Cardiac muscle cell (in vitro differentiated cells and primary cell): Measurements from ENCODE around the gene MICU1. TPM values are rescaled to one million over a fixed set of nuclear protein-coding genes. Genes with fewer than 3 reads are reported as not detected.

Experiments used
- DNase-seq, 2 donors: peaks; one replicate each; pipeline versions ENCODE4 v3.0.0 to v3.0.0-alpha.2; 2010 to 2017; ENCODE audit warnings: low read depth in 1 of 2, low spot score in 1 of 2
- H3K27ac ChIP-seq: fragments of 200-600 bp; sonication (generic); 2 replicates; pipeline ENCODE4 v1.5.1; 2016
- H3K27me3 ChIP-seq: fragments of 200-600 bp; sonication (generic); 2 replicates; pipeline ENCODE4 v1.6.0; 2016; ENCODE audit warnings: control low read depth
- H3K36me3 ChIP-seq: fragments of 200-600 bp; sonication (generic); 2 replicates; pipeline ENCODE4 v1.5.1; 2016; ENCODE audit warnings: control low read depth
- H3K4me1 ChIP-seq: fragments of 200-600 bp; sonication (generic); 2 replicates; pipeline ENCODE4 v1.8.1; 2017; ENCODE audit warnings: low read depth, mild to moderate bottlenecking, mixed run types
- H3K4me3 ChIP-seq: fragments of 200-600 bp; sonication (generic); 2 replicates; pipeline ENCODE4 v1.5.1; 2016; ENCODE audit warnings: mild to moderate bottlenecking
- H3K9me3 ChIP-seq: fragments of 200-600 bp; sonication (generic); 2 replicates; pipeline ENCODE4 v1.5.1; 2017; ENCODE audit warnings: low read depth, mild to moderate bottlenecking, control low read depth
- polyA plus RNA-seq: library from polyadenylated mRNA; unstranded; fragments of >200 nt; fragmentation: Nextera tagmentation; extraction: Ambion mirVana; gene quantifications from 2 replicates; pipeline ENCODE4 v1.2.1, GENCODE V29; 2016
- total RNA-seq: library from RNA; depleted of rRNA; stranded (reverse); fragments of >200 nt; gene quantifications from 2 replicates; pipeline ENCODE4 v1.2.3, GENCODE V29; 2016
- TF ChIP-seq, protein P1 (sequence below): IDR thresholded peaks from 2 replicates; pipeline ENCODE4 v1.5.1; 2012; ENCODE audit warnings: low read depth, mild to moderate bottlenecking, low read length

The MICU1 gene
- total and polyA plus RNA-seq, 2 experiments from 2014 or later = 48.3 to 53.2 TPM

DNA sequence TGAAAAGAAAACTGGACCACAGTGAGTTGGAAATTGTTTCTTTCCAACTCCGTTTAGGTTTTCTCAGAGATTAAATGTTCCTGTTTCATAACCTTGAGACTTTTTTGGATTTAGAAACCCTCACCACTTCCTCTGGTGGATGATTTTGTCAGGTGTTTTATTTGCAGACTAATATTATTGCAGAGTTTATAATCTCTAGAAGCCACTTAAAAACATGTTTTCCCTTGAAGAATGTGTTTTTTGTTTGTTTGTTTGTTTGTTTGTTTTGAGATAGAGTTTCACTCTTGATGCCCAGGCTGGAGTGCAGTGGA is 520 bp upstream of the MICU1 start:
- Histone ChIP-seq H3K4me3 (peak overlapping the region; percentile 78), H3K9me3 (no peaks in the 10 kb centered on the region), H3K27me3 (no peaks in the 10 kb centered on the region), H3K27ac (no peak overlapping the region), H3K36me3 (no peaks in the 10 kb centered on the region), H3K4me1 (peaks cover 4% of the 10 kb centered on the region)
- no peak for DNase-seq
- TF ChIP-seq, protein P1, sequence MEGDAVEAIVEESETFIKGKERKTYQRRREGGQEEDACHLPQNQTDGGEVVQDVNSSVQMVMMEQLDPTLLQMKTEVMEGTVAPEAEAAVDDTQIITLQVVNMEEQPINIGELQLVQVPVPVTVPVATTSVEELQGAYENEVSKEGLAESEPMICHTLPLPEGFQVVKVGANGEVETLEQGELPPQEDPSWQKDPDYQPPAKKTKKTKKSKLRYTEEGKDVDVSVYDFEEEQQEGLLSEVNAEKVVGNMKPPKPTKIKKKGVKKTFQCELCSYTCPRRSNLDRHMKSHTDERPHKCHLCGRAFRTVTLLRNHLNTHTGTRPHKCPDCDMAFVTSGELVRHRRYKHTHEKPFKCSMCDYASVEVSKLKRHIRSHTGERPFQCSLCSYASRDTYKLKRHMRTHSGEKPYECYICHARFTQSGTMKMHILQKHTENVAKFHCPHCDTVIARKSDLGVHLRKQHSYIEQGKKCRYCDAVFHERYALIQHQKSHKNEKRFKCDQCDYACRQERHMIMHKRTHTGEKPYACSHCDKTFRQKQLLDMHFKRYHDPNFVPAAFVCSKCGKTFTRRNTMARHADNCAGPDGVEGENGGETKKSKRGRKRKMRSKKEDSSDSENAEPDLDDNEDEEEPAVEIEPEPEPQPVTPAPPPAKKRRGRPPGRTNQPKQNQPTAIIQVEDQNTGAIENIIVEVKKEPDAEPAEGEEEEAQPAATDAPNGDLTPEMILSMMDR = no peak

DNA sequence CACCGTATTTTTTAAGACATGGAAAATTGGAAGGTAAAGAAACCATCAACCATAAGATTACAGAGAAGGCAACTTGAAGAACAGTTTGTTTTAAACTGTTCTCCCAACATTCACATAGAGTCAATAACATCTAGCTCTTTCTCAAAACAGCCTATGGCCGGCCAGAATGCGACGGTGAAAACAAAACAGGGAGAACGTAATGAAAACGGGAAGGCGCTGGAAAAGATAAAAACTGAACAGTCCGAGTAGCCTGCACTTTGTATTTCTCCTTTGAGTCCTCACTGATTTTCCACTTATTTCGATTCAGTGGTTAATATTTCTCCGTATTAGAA is 637 bp downstream of the MICU1 start:
- TF ChIP-seq, protein P1 = no peak
- H3K27ac ChIP-seq = peak overlapping the region; percentile 85
- H3K36me3 ChIP-seq = no peaks in the 10 kb centered on the region
- peaks cover 4% of the 10 kb centered on the region for H3K4me1 ChIP-seq
- H3K27me3 ChIP-seq = no peaks in the 10 kb centered on the region
- peak overlapping the region; percentile 78 for H3K4me3 ChIP-seq
- no peaks in the 10 kb centered on the region for H3K9me3 ChIP-seq
- DNase-seq = peak in 1 of 2 donors; percentile 9

DNA sequence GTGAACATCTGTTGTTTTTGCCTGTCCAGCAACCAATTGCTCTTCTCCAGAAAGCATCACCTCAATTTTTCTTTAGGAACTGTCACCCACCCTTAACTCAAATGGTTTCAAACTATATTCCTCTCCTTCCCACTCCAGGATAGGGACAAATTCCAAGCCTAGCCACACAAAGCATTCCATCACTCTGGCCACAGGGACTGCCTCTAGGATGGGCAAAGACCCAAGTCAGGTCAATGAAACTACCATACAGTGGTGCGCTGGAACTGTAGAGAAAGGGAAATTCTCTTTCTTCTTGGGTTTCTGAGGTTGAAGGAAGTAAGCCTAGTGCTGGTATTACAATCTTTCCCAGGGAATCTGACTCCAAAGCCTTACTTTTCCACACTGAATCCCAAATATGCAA is 3.6 kb downstream of the MICU1 start:
- DNase-seq = no peak
- H3K4me1 ChIP-seq = peaks cover 4% of the 10 kb centered on the region
- H3K4me3 ChIP-seq = no peak overlapping the region
- H3K27me3 ChIP-seq = no peaks in the 10 kb centered on the region
- no peak overlapping the region for H3K27ac ChIP-seq
- TF ChIP-seq, protein P1 = no peak
- H3K9me3 ChIP-seq = no peaks in the 10 kb centered on the region
- no peaks in the 10 kb centered on the region for H3K36me3 ChIP-seq

DNA sequence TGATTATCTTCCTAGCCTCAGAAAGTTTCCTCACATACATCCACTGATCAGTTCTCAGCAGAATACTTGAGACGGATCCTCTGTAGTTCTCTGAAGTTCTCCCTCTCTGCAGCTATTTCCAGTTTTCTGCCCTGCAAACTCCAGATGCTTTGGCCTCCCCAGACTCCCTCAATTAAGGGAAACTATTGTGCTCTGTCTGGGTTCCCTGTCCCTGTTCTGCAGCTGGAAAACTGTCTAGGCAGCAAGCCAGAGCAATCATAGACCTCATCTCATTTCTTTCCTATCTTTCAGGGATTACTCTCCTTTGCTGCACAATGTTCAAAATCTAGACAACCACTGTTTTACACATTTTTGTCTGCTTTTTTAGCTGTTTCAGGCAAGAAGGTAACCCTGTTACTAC is 9.2 kb downstream of the MICU1 start:
- peaks cover 9% of the 10 kb centered on the region for H3K4me1 ChIP-seq
- H3K4me3 ChIP-seq = no peak overlapping the region
- H3K36me3 ChIP-seq = no peaks in the 10 kb centered on the region
- no peaks in the 10 kb centered on the region for H3K9me3 ChIP-seq
- TF ChIP-seq, protein P1 = no peak
- H3K27ac ChIP-seq = no peak overlapping the region
- H3K27me3 ChIP-seq = no peaks in the 10 kb centered on the region
- peak in 1 of 2 donors; percentile 41 for DNase-seq

DNA sequence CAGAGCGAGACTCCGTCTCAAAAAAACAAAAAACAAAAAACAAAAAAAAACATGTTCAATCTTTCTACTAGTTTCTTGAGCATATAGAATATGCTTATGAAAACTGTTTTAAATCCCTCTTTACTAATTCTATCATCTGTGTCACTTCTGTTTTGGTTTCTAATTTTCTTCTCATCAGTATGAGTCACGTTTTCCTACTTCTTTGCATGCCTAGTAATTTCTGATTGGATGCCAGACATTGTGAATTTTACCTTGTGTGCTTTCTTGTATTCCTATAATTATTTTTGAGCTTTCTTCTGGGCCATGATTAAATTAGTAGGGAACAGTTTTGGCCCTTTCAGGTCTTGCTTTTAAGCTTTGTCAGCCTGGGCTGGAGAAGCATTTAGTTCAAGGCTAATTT is 9.9 kb downstream of the MICU1 start:
- DNase-seq = no peak
- H3K9me3 ChIP-seq = no peaks in the 10 kb centered on the region
- no peaks in the 10 kb centered on the region for H3K27me3 ChIP-seq
- H3K4me1 ChIP-seq = peaks cover 9% of the 10 kb centered on the region
- TF ChIP-seq, protein P1 = no peak
- no peaks in the 10 kb centered on the region for H3K36me3 ChIP-seq
- H3K27ac ChIP-seq = no peak overlapping the region
- H3K4me3 ChIP-seq = no peak overlapping the region

DNA sequence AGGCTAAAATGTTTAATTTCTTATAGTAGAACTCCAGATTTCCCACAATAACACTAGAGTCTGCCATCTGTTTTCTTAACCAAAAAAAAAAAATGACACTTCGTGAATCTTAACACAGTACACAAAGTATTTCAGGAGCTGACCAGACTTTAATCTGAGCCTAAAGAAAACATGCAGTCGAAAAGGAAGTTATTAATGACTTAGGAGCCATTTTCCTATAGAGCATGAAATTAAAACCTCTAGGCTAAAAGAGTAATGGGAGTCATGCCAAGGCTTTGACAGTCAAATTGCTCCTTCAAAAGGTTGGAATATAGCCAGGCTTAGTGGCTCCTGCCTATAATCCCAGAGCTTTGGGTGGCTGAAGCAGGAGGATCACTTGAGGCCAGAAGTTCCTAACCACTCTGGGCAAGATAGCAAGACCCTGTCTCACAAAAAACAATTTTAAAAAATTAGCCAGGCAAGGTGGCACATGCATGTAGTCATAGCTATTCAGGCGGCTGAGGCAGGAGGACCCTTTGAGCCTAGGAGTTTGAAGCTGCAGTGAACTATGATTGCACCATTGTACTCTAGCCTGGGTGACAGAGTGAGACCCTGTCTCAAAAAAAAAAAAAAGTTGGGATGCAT is 13.6 kb downstream of the MICU1 start:
- Histone ChIP-seq H3K4me3 (no peak overlapping the region), H3K4me1 (peaks cover 9% of the 10 kb centered on the region), H3K27ac (peak overlapping the region; percentile 40), H3K27me3 (no peaks in the 10 kb centered on the region), H3K9me3 (no peaks in the 10 kb centered on the region), H3K36me3 (no peaks in the 10 kb centered on the region)
- TF ChIP-seq, protein P1 = no peak
- peak; percentile 11 to 33 for DNase-seq
